CD4-positive, alpha-beta memory T cell (primary cell): ENCODE data around the gene SPATA18. TPM values are rescaled to one million over a fixed set of nuclear protein-coding genes. Genes with fewer than 3 reads are reported as not detected.

ENCODE experiments used
- CTCF ChIA-PET: fragments of 350-600 bp; sonication (Branson Sonifier 250); formaldehyde crosslinking; loops from one replicate; lab custom pipeline; 2021; ENCODE audit warnings: inconsistent platforms; ENCODE audit not compliant: partially characterized antibody; lab: Charles Lee
- POLR2A ChIA-PET: fragments of 350-600 bp; sonication (Branson Sonifier 250); formaldehyde crosslinking; loops from one replicate; lab custom pipeline; 2021; ENCODE audit not compliant: partially characterized antibody; lab: Charles Lee
- DNase-seq, 5 donors: peaks; one replicate each; pipeline versions ENCODE4 v3.0.0 to v3.0.0-alpha.2; 2020 to 2022; ENCODE audit warnings: mixed read lengths in 1 of 5
- H3K27ac ChIP-seq: one replicate; pipeline ENCODE4 v1.7.0; 2013; ENCODE audit warnings: low read depth, low read length
- H3K27me3 ChIP-seq: 2 replicates; pipeline ENCODE4 v1.7.0; 2013; ENCODE audit warnings: mild to moderate bottlenecking, low read length, moderate library complexity; ENCODE audit not compliant: insufficient read depth
- H3K36me3 ChIP-seq: 2 replicates; pipeline ENCODE4 v1.7.0; 2013; ENCODE audit warnings: mild to moderate bottlenecking, low read length, moderate library complexity; ENCODE audit not compliant: insufficient read depth
- H3K4me1 ChIP-seq: 2 replicates; pipeline ENCODE4 v1.7.0; 2013; ENCODE audit warnings: mild to moderate bottlenecking, low read length, moderate library complexity; ENCODE audit not compliant: insufficient read depth
- H3K4me3 ChIP-seq, 2 donors: one replicate each; pipeline ENCODE4 v1.7.0; 2013; ENCODE audit warnings: low read length in 2 of 2, mild to moderate bottlenecking in 1 of 2
- H3K9me3 ChIP-seq, 2 donors: one replicate each; pipeline ENCODE4 v1.7.0; 2013; ENCODE audit warnings: low read length in 2 of 2, control low read depth in 1 of 2; ENCODE audit not compliant: control insufficient read depth in 1 of 2
- H3K27ac Mint-ChIP-seq, 7 donors: one replicate each; pipeline ENCODE4 v1.8.0; 2020 to 2021; ENCODE audit warnings: mixed read lengths in 7 of 7, mild to moderate bottlenecking in 6 of 7, inconsistent platforms in 3 of 7, moderate library complexity in 3 of 7
- H3K27me3 Mint-ChIP-seq, 2 donors: one replicate each; pipeline ENCODE4 v1.8.0; 2020 to 2021; ENCODE audit warnings: mixed read lengths in 2 of 2
- H3K36me3 Mint-ChIP-seq, 2 donors: one replicate each; pipeline ENCODE4 v1.8.0; 2020 to 2021; ENCODE audit warnings: mixed read lengths in 2 of 2, inconsistent platforms in 1 of 2, mild to moderate bottlenecking in 1 of 2
- H3K4me1 Mint-ChIP-seq, 4 donors: one replicate each; pipeline ENCODE4 v1.8.0; 2020 to 2021; ENCODE audit warnings: mixed read lengths in 4 of 4, mild to moderate bottlenecking in 1 of 4
- H3K4me3 Mint-ChIP-seq, 8 donors: one replicate each; pipeline ENCODE4 v1.8.0; 2020 to 2021; ENCODE audit warnings: mixed read lengths in 8 of 8, mild to moderate bottlenecking in 7 of 8, moderate library complexity in 6 of 8, inconsistent platforms in 3 of 8
- H3K9me3 Mint-ChIP-seq, 8 donors: one replicate each; pipeline ENCODE4 v1.8.0; 2020 to 2021; ENCODE audit warnings: mixed read lengths in 8 of 8, mild to moderate bottlenecking in 5 of 8, inconsistent platforms in 3 of 8, moderate library complexity in 1 of 8
- intact Hi-C: fragments of 100-400 bp; cut with micrococcal nuclease; formaldehyde crosslinking; loops from one replicate; pipeline ENCODE4 v1.15.1; 2023
- polyA plus RNA-seq, 2 donors: library from polyadenylated mRNA; unstranded; fragments of 300-500 nt; fragmentation: Illumina TruSeq; gene quantifications; one replicate each; pipeline ENCODE4 v1.2.3, GENCODE V29; 2021
- total RNA-seq, 2 experiments: library from RNA; stranded (reverse); gene quantifications; one replicate each; pipeline ENCODE4 v1.2.3, GENCODE V29; 2021

SPATA18 gene, protein sequence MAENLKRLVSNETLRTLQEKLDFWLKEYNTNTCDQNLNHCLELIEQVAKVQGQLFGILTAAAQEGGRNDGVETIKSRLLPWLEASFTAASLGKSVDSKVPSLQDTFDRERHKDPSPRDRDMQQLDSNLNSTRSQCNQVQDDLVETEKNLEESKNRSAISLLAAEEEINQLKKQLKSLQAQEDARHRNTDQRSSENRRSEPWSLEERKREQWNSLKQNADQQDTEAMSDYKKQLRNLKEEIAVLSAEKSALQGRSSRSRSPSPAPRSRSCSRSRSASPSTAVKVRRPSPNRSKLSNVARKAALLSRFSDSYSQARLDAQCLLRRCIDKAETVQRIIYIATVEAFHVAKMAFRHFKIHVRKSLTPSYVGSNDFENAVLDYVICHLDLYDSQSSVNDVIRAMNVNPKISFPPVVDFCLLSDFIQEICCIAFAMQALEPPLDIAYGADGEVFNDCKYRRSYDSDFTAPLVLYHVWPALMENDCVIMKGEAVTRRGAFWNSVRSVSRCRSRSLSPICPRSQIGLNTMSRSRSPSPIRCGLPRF
- under 1 TPM in 1 of 2 experiments, not detected in 1; 0.44 TPM for total RNA-seq
- polyA plus RNA-seq: not detected

DNA sequence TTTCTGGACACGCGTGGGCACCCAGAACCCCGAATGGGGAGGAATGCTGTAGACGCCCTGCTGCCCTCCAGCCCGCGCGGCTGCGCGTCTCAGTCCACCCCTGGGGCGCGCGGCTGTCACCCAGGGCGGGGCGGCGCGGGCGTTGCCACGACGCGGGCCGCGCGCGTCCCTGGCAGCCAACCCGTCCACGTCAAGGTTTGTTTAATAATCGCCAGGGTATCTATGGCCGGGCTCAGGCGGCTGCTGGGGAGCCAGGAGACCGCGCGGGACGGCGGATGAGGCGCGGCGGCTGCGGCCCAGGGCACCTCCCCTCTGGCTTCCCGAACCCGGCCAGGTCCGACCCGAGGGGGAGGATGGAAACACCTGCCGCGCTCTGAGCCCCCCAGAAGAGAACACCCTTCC, at the start of gene SPATA18:
Gene SPATA18, plus strand, starts transcription at position 92 of the 402 bp plus-strand sequence. CDS start 401 bp downstream, outside the sequence.
- Mint-ChIP-seq H3K27me3 (peaks cover 55 to 62% of the 10 kb centered on the region in 2 donors), H3K9me3 (no peaks in the 10 kb centered on the region), H3K36me3 (no peaks in the 10 kb centered on the region), H3K4me3 (peak within 1 kb of the TSS; percentile 61 to 83 (median 71)), H3K27ac (no peak within 1 kb of the TSS), H3K4me1 (peaks cover 7 to 24% (median 13%) of the 10 kb centered on the region in 4 donors)
- H3K4me3 ChIP-seq: no peak within 1 kb of the TSS
- no peaks in the 10 kb centered on the region for H3K36me3 ChIP-seq
- DNase-seq: no peak
- peaks cover 31% of the 10 kb centered on the region for H3K27me3 ChIP-seq
- ChIA-PET CTCF (no interaction called here), POLR2A (no interaction called here)
- no peaks in the 10 kb centered on the region for H3K9me3 ChIP-seq
- no peak within 1 kb of the TSS for H3K27ac ChIP-seq
- intact Hi-C loops: no loop called here
- peaks cover 10% of the 10 kb centered on the region for H3K4me1 ChIP-seq

DNA sequence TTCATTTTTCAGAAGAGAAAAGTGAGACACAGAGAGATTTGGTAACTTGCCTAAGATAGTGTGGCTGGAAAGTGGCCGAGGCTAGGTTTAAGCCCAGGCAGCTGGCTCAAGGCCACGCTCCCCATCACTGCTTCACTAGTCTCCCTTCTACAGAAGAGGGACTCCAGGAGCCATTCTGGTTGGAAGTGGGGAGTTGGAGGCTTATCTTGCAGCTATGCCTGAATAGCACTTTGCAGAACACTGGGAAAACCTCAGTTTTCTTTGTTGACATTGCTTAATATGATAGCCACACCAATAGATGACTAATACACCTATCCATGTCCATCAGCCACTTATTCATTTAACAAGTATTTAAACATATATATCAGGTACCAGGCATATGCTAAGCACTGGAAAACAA, 49.5 kb upstream of the SPATA18 start:
- POLR2A ChIA-PET: no interaction called here
- Mint-ChIP-seq H3K9me3 (no peaks in the 10 kb centered on the region), H3K36me3 (no peaks in the 10 kb centered on the region), H3K4me3 (no peak overlapping the region), H3K27ac (no peak overlapping the region), H3K4me1 (no peaks in the 10 kb centered on the region), H3K27me3 (no peaks in the 10 kb centered on the region)
- Histone ChIP-seq H3K36me3 (no peaks in the 10 kb centered on the region), H3K4me1 (no peaks in the 10 kb centered on the region), H3K9me3 (no peaks in the 10 kb centered on the region), H3K27ac (no peak overlapping the region), H3K27me3 (no peaks in the 10 kb centered on the region), H3K4me3 (no peak overlapping the region)
- CTCF ChIA-PET: no interaction called here
- no peak for DNase-seq
- intact Hi-C loops: no loop called here

GRCh38 chr4:52004414-52004813, 46.7 kb upstream of the SPATA18 start:
- CTCF ChIA-PET: no interaction called here
- intact Hi-C loops: no loop called here

DNA sequence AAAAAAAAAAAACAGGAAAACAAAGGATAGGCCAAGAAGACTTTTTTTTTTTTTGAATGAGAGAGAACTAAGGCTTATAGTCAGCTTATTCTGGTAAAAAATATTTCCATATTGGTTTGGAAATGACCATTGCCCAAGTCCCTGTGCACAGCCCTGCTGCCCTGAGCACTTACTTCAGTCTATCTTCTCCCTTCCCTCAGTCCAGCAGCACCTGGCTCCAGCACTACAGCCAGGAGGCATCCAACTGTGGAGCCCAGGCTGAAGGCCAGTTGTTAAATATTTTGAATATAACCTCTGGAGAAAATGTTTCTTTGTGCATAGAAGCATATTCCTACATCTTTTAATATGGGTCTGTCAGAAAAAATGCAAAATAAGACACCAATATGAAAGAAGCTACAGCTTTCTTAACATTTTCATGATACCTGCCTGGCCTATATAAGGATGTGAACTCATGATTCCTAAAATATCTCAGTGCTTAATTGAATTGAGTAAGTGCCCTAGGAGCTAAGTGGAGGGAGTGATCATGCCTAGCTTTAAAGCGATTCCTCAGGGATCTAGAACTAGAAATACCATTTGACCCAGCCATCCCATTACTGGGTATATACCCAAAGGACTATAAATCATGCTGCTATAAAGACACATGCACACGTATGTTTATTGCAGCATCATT, 45.4 kb upstream of the SPATA18 start:
- H3K4me1 ChIP-seq: no peaks in the 10 kb centered on the region
- H3K9me3 ChIP-seq: no peaks in the 10 kb centered on the region
- Mint-ChIP-seq H3K4me1 (no peaks in the 10 kb centered on the region), H3K9me3 (no peaks in the 10 kb centered on the region), H3K36me3 (peaks cover 0 to 3% of the 10 kb centered on the region in 2 donors), H3K27me3 (no peaks in the 10 kb centered on the region), H3K27ac (no peak overlapping the region), H3K4me3 (no peak overlapping the region)
- intact Hi-C loops: no loop called here
- DNase-seq: no peak
- no peak overlapping the region for H3K27ac ChIP-seq
- CTCF ChIA-PET: no interaction called here
- H3K27me3 ChIP-seq: no peaks in the 10 kb centered on the region
- no peaks in the 10 kb centered on the region for H3K36me3 ChIP-seq
- POLR2A ChIA-PET: no interaction called here
- H3K4me3 ChIP-seq: no peak overlapping the region

More at GRCh38 chr4:52004414-52004813, 46.7 kb upstream of the SPATA18 start:
- no peaks in the 10 kb centered on the region for H3K27me3 ChIP-seq
- no peaks in the 10 kb centered on the region for H3K4me1 ChIP-seq
- H3K27ac ChIP-seq: no peak overlapping the region
- Mint-ChIP-seq H3K4me1 (no peaks in the 10 kb centered on the region), H3K9me3 (no peaks in the 10 kb centered on the region), H3K27me3 (no peaks in the 10 kb centered on the region), H3K27ac (no peak overlapping the region), H3K4me3 (no peak overlapping the region), H3K36me3 (peaks cover 0 to 3% of the 10 kb centered on the region in 2 donors)
- POLR2A ChIA-PET: no interaction called here
- H3K9me3 ChIP-seq: no peaks in the 10 kb centered on the region
- DNase-seq: no peak
- no peaks in the 10 kb centered on the region for H3K36me3 ChIP-seq
- no peak overlapping the region for H3K4me3 ChIP-seq

- H3K4me1 ChIP-seq: no peaks in the 10 kb centered on the region
- Mint-ChIP-seq H3K27ac (no peak overlapping the region), H3K27me3 (no peaks in the 10 kb centered on the region), H3K4me1 (no peaks in the 10 kb centered on the region), H3K4me3 (no peak overlapping the region), H3K36me3 (peaks cover 0 to 3% of the 10 kb centered on the region in 2 donors), H3K9me3 (no peaks in the 10 kb centered on the region)
- no peak for DNase-seq
- no peak overlapping the region for H3K4me3 ChIP-seq
- H3K27me3 ChIP-seq: no peaks in the 10 kb centered on the region
- no peaks in the 10 kb centered on the region for H3K36me3 ChIP-seq
- ChIA-PET CTCF (no interaction called here), POLR2A (no interaction called here)
- intact Hi-C loops: no loop called here
- H3K9me3 ChIP-seq: no peaks in the 10 kb centered on the region
- no peak overlapping the region for H3K27ac ChIP-seq
Observed at GRCh38 chr4:52006887-52007286, 44.2 kb upstream of the SPATA18 start.

- ChIA-PET CTCF (no interaction called here), POLR2A (no interaction called here)
- H3K4me1 ChIP-seq: no peaks in the 10 kb centered on the region
- H3K36me3 ChIP-seq: no peaks in the 10 kb centered on the region
- no peak overlapping the region for H3K4me3 ChIP-seq
- intact Hi-C loops: no loop called here
- Mint-ChIP-seq H3K27me3 (no peaks in the 10 kb centered on the region), H3K9me3 (no peaks in the 10 kb centered on the region), H3K4me3 (no peak overlapping the region), H3K36me3 (peaks cover 0 to 3% of the 10 kb centered on the region in 2 donors), H3K4me1 (no peaks in the 10 kb centered on the region), H3K27ac (no peak overlapping the region)
- no peaks in the 10 kb centered on the region for H3K27me3 ChIP-seq
- DNase-seq: no peak
- no peaks in the 10 kb centered on the region for H3K9me3 ChIP-seq
- no peak overlapping the region for H3K27ac ChIP-seq
Observed at GRCh38 chr4:52010986-52011385, 40.1 kb upstream of the SPATA18 start.

- ChIA-PET POLR2A (no interaction called here), CTCF (interaction anchor here (0.7 kb wide), 1 partner anchor 108 kb away, joined by 3 read pairs; no protein-coding TSS in a partner anchor)
- Mint-ChIP-seq H3K36me3 (peaks cover 0 to 3% of the 10 kb centered on the region in 2 donors), H3K4me3 (no peak overlapping the region), H3K4me1 (no peaks in the 10 kb centered on the region), H3K9me3 (no peaks in the 10 kb centered on the region), H3K27ac (no peak overlapping the region), H3K27me3 (no peaks in the 10 kb centered on the region)
- H3K4me1 ChIP-seq: no peaks in the 10 kb centered on the region
- H3K27me3 ChIP-seq: no peaks in the 10 kb centered on the region
- intact Hi-C loops: no loop called here
- no peak overlapping the region for H3K4me3 ChIP-seq
- no peak overlapping the region for H3K27ac ChIP-seq
- no peaks in the 10 kb centered on the region for H3K36me3 ChIP-seq
- no peak for DNase-seq
- no peaks in the 10 kb centered on the region for H3K9me3 ChIP-seq
Observed at GRCh38 chr4:52012651-52013050, 38.5 kb upstream of the SPATA18 start.
